GM23248 (cell line): ENCODE data around the gene PDLIM5. TPM values are rescaled to one million over a fixed set of nuclear protein-coding genes. Genes with fewer than 3 reads are reported as not detected.
A peak's percentile ranks its signal among the peaks of the same experiment; 100 is the strongest.

ENCODE experiments used
- DNase-seq: peaks from one replicate; pipeline ENCODE4 v3.0.0-alpha.2; 2015
- H2AFZ ChIP-seq: fragments of 200-600 bp; sonication (generic); 2 replicates; pipeline ENCODE4 v1.6.1; 2016; ENCODE audit warnings: antibody characterized with exemption
- H3F3A ChIP-seq: fragments of 200-600 bp; sonication (generic); 2 replicates; pipeline ENCODE4 v1.6.1; 2016; ENCODE audit warnings: mild to moderate bottlenecking, antibody characterized with exemption, mixed run types; ENCODE audit not compliant: insufficient read depth
- H3K27ac ChIP-seq: fragments of 200-600 bp; sonication (generic); 2 replicates; pipeline ENCODE4 v1.5.1; 2016; ENCODE audit warnings: mild to moderate bottlenecking
- H3K27me3 ChIP-seq: fragments of 200-600 bp; sonication (generic); replicated peaks from 2 replicates; pipeline ENCODE4 v1.6.1; 2016; ENCODE audit warnings: mild to moderate bottlenecking; ENCODE audit not compliant: insufficient read depth
- H3K36me3 ChIP-seq: fragments of 200-600 bp; sonication (generic); 2 replicates; pipeline ENCODE4 v1.6.1; 2016; ENCODE audit warnings: low read depth, mild to moderate bottlenecking
- H3K4me1 ChIP-seq: fragments of 200-600 bp; sonication (generic); 2 replicates; pipeline ENCODE4 v1.6.1; 2016; ENCODE audit warnings: mild to moderate bottlenecking; ENCODE audit not compliant: insufficient read depth
- H3K4me2 ChIP-seq: fragments of 200-600 bp; sonication (generic); one replicate; pipeline ENCODE4 v1.6.1; 2016; ENCODE audit warnings: mild to moderate bottlenecking; ENCODE audit not compliant: unreplicated experiment
- H3K4me3 ChIP-seq: fragments of 200-600 bp; sonication (generic); 2 replicates; pipeline ENCODE4 v1.5.1; 2016; ENCODE audit warnings: mild to moderate bottlenecking
- H3K79me2 ChIP-seq: fragments of 200-600 bp; sonication (generic); 2 replicates; pipeline ENCODE4 v1.6.1; 2016; ENCODE audit warnings: mild to moderate bottlenecking; ENCODE audit not compliant: insufficient read depth
- H3K9ac ChIP-seq: fragments of 200-600 bp; sonication (generic); 2 replicates; pipeline ENCODE4 v1.6.1; 2016; ENCODE audit warnings: mild to moderate bottlenecking
- H3K9me2 ChIP-seq: fragments of 200-600 bp; sonication (generic); 2 replicates; pipeline ENCODE4 v1.6.1; 2016; ENCODE audit warnings: mixed run types, mild to moderate bottlenecking, moderate library complexity; ENCODE audit not compliant: insufficient read depth
- H3K9me3 ChIP-seq: fragments of 200-600 bp; sonication (generic); one replicate; pipeline ENCODE4 v1.6.1; 2017; ENCODE audit warnings: low read depth
- H4K20me1 ChIP-seq: fragments of 200-600 bp; sonication (generic); 2 replicates; pipeline ENCODE4 v1.6.0; 2016; ENCODE audit not compliant: insufficient read depth
- EZH2 ChIP-seq: fragments of 200-600 bp; sonication (generic); IDR thresholded peaks from 2 replicates; pipeline ENCODE4 v1.6.1; 2018; ENCODE audit warnings: antibody characterized with exemption, mild to moderate bottlenecking; ENCODE audit not compliant: insufficient read depth, poor library complexity, severe bottlenecking
- EZH2phosphoT487 ChIP-seq: fragments of 200-600 bp; sonication (generic); IDR thresholded peaks from 2 replicates; pipeline ENCODE4 v1.6.1; 2018; ENCODE audit warnings: antibody characterized with exemption, moderate library complexity, mild to moderate bottlenecking, low read depth; ENCODE audit not compliant: insufficient read depth
- WGBS, 2 experiments: methylation state at CpG; one replicate each; pipeline ENCODE4 v1.1.6; 2015 to 2017; ENCODE audit warnings: low lambda C conversion rate in 2 of 2, low coverage in 1 of 2; ENCODE audit errors: missing lambda C conversion rate in 2 of 2; 5-methylcytosine and 5-hydroxymethylcytosine counted together
- in situ Hi-C: fragments of 300-500 bp; cut with MboI; formaldehyde crosslinking; loops from 2 replicates; pipeline ENCODE4 v1.15.0; 2020
- polyA plus RNA-seq: library from polyadenylated mRNA; unstranded; fragments of >200 nt; fragmentation: Nextera tagmentation; extraction: Ambion mirVana; gene quantifications from 2 replicates; pipeline ENCODE4 v1.2.1, GENCODE V29; 2016
- total RNA-seq: library from RNA; depleted of rRNA; stranded (reverse); fragments of >200 nt; shearing (Covaris generic); gene quantifications from 2 replicates; pipeline ENCODE4 v1.2.3, GENCODE V29; 2014

PDLIM5 gene
- total and polyA plus RNA-seq, 2 experiments from 2014 or later: 115 to 149 TPM

DNA sequence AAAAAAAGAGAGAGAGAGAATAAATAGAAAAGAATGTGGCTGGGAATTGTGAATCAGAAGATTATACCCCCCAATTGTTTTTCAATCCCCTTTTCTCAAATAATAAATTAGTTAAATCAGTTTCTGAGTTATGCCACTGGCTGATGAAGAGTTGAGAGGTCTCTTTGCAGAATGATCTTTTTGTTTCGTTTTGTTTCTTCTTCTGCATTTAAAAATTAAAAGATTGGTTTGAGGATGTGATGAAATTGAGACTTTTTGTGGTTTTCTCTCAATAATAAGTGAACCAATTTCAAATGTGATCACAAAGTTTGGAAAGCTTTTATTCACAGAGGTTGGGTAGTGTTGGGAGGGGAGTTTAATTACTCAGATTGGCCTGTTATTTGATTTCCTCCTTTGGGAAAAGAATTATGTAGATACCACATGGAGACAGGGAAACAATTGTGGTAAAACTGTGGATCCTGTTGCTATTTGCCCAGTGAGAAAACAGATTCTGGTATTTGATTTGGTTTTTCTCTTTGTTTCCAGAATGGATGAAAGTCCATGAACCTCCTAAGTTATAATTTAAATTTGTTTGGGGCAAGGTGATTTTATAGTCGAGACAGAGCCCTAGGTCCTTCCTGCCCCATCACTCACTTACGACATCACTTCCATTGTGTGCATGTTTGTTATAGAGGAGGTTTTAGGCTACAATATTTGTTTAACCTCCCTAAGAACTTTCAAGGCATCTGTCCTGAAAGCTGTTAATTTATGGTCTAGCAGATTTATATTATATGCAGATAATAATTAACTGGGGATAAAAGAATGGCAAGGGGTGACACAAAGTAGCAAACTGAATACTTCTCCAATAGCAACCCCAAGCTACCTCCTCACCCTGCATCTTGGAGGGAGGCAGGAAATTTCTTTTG is 214.0 kb downstream of the PDLIM5 start:
- in situ Hi-C loops: no loop called here
- Histone ChIP-seq H3K36me3 (peaks cover 55% of the 10 kb centered on the region), H3K4me1 (no peaks in the 10 kb centered on the region), H3K9ac (no peak overlapping the region), H3K27ac (0 out of 2 replicates have a peak overlapping the region, but pooled peaks have one; percentile 7), H3F3A (peaks cover 30% of the 10 kb centered on the region), H3K27me3 (no peaks in the 10 kb centered on the region), H3K79me2 (no peaks in the 10 kb centered on the region), H3K9me2 (no peaks in the 10 kb centered on the region), H3K9me3 (no peaks in the 10 kb centered on the region), H2AFZ (no peak overlapping the region), H4K20me1 (no peaks in the 10 kb centered on the region), H3K4me2 (no peak overlapping the region), H3K4me3 (no peak overlapping the region)
- DNase-seq: no peak
- TF ChIP-seq EZH2 (no peak), EZH2phosphoT487 (no peak)
- WGBS, 2 experiments: 79 to 84% methylated on average over 3 of the region's 3 CpGs

DNA sequence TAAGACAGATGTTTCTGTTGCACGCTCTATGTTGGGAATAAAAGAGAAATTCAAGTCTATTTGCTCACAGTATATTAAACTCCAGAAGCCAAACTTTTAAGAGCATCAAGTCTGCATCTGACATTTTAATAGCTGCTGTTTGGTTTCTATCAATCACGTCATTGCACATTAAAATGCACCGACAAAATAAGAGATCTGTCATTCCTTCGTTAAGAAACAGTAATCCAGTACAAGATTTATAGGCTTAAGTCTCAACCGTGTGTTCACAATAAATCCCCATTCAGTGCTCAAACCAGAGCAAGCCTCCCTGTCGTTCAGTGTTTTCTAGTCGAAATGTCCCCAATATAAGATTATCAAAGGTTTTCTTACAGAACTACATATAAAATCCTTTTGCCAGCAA is 217.0 kb downstream of the PDLIM5 start:
- 48 to 49% methylated on average over 7 of the region's 7 CpGs for WGBS, 2 experiments
- no peaks in the 10 kb centered on the region for H3K27me3 ChIP-seq
- H3K9ac ChIP-seq: no peak overlapping the region
- no peaks in the 10 kb centered on the region for H3K4me1 ChIP-seq
- H4K20me1 ChIP-seq: no peaks in the 10 kb centered on the region
- peaks cover 31% of the 10 kb centered on the region for H3K36me3 ChIP-seq
- peaks cover 48% of the 10 kb centered on the region for H3F3A ChIP-seq
- H2AFZ ChIP-seq: no peak overlapping the region
- no peaks in the 10 kb centered on the region for H3K79me2 ChIP-seq
- no peaks in the 10 kb centered on the region for H3K9me3 ChIP-seq
- in situ Hi-C loops: no loop called here
- H3K9me2 ChIP-seq: no peaks in the 10 kb centered on the region
- H3K27ac ChIP-seq: no peak overlapping the region
- DNase-seq: no peak
- H3K4me3 ChIP-seq: no peak overlapping the region
- no peak overlapping the region for H3K4me2 ChIP-seq
- no peak for TF ChIP-seq EZH2
- TF ChIP-seq EZH2phosphoT487: no peak

DNA sequence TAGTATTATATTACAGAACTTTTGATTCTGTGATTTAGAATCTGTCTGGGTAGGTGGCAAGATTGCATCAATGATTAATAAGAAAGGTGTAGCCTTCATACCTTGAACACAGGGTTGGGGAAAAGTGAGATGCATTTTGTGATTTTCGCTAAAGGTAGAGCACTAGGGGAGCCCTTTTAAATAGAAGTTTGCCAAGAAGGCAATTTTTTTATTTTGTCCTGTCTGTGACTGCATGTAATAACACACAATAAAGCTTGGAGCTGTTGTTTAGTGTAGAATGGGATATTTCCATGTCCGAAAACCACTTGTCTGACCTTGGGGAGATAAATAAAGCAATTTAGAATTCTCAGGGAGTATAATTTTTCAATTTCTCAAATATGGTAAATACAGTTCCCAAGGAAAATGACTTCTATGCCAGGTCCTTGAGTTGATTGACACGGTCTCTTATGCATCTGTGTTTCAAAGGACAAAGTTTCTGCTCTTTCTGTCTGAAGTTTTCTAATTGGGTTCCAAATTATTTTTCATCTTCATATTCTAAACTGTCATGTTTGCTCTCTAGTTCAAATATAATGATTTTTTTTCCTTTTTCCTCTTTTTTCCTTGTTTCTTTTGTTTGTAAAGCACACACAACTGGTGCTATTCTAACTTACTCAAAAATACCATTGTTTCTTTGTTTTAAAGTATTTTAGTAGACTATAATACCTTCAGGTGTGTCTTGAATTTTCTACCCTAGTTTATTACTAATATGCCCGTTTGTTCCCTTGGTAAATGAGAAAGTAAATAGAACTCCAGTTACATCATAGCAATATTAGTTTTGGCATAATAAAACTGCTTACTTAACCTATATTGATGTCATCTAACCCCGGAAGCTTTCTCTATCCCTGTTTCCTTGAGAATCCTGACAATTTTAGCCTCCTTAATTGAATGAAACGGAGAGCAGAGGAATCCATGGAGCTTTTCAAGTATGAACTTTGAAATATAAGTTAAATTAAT is 218.2 kb downstream of the PDLIM5 start:
- 90 to 94% methylated on average over 6 of the region's 6 CpGs for WGBS, 2 experiments
- H4K20me1 ChIP-seq: no peaks in the 10 kb centered on the region
- no peak for TF ChIP-seq EZH2
- TF ChIP-seq EZH2phosphoT487: no peak

DNA sequence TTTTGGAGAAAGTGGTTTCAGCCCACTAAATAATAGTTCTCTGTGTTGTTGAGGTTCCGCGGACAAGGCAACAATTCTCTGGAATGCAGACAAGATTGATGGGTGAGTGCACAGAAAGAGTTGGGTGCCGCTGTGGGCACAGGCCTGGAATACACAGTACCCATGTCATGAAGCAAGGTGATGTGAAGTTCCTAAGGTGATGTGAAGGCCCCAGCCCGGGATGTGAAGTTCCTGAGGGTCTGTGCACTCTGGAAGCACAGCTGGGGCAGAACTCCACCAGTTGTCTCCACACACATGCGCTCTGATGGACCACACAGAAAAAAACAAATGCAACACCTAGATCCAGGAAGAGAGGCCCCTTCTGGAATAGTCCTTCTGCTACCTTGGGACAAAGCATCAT is 219.4 kb downstream of the PDLIM5 start:
- Histone ChIP-seq H3K27ac (no peak overlapping the region), H3K79me2 (no peaks in the 10 kb centered on the region), H3K4me1 (no peaks in the 10 kb centered on the region), H3K4me3 (no peak overlapping the region), H3K9me3 (no peaks in the 10 kb centered on the region), H3K4me2 (no peak overlapping the region), H2AFZ (no peak overlapping the region), H4K20me1 (no peaks in the 10 kb centered on the region), H3K9ac (no peak overlapping the region), H3K27me3 (no peaks in the 10 kb centered on the region), H3K9me2 (no peaks in the 10 kb centered on the region), H3K36me3 (peaks cover 19% of the 10 kb centered on the region; the same call in 1 of the 2 replicates), H3F3A (peaks cover 48% of the 10 kb centered on the region)
- no peak for TF ChIP-seq EZH2
- no peak for TF ChIP-seq EZH2phosphoT487
- DNase-seq: no peak
- in situ Hi-C loops: no loop called here
- 98 to 100% methylated on average over 5 of the region's 5 CpGs for WGBS, 2 experiments

More for the DNA sequence above, 218.2 kb downstream of the PDLIM5 start:
- Histone ChIP-seq H3K79me2 (no peaks in the 10 kb centered on the region), H3K4me3 (no peak overlapping the region), H3K9ac (no peak overlapping the region), H2AFZ (no peak overlapping the region), H3K4me2 (no peak overlapping the region), H3K27ac (no peak overlapping the region), H3K27me3 (no peaks in the 10 kb centered on the region), H3K9me3 (no peaks in the 10 kb centered on the region), H3K4me1 (no peaks in the 10 kb centered on the region), H3F3A (peaks cover 43% of the 10 kb centered on the region), H3K9me2 (no peaks in the 10 kb centered on the region), H3K36me3 (peaks cover 20% of the 10 kb centered on the region)
- in situ Hi-C loops: no loop called here
- no peak for DNase-seq
